ENCODE measurements around the gene CYP46A1.

CYP46A1 gene

GRCh38 chr14:99702115-99702514, 18.0 kb downstream of the CYP46A1 start:
- Histone ChIP-seq H3K4me3 (replicated peaks; ENCODE audit: insufficient read depth, low read length) (no peak overlapping the region), H3K27ac (replicated peaks) (no peak overlapping the region), H3K27me3 (ENCODE audit: insufficient read depth, poor library complexity, severe bottlenecking) (no peaks in the 10 kb centered on the region)
- TF ChIP-seq, protein P1, sequence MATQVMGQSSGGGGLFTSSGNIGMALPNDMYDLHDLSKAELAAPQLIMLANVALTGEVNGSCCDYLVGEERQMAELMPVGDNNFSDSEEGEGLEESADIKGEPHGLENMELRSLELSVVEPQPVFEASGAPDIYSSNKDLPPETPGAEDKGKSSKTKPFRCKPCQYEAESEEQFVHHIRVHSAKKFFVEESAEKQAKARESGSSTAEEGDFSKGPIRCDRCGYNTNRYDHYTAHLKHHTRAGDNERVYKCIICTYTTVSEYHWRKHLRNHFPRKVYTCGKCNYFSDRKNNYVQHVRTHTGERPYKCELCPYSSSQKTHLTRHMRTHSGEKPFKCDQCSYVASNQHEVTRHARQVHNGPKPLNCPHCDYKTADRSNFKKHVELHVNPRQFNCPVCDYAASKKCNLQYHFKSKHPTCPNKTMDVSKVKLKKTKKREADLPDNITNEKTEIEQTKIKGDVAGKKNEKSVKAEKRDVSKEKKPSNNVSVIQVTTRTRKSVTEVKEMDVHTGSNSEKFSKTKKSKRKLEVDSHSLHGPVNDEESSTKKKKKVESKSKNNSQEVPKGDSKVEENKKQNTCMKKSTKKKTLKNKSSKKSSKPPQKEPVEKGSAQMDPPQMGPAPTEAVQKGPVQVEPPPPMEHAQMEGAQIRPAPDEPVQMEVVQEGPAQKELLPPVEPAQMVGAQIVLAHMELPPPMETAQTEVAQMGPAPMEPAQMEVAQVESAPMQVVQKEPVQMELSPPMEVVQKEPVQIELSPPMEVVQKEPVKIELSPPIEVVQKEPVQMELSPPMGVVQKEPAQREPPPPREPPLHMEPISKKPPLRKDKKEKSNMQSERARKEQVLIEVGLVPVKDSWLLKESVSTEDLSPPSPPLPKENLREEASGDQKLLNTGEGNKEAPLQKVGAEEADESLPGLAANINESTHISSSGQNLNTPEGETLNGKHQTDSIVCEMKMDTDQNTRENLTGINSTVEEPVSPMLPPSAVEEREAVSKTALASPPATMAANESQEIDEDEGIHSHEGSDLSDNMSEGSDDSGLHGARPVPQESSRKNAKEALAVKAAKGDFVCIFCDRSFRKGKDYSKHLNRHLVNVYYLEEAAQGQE (IDR thresholded peaks at IDR 0.05; ENCODE audit: insufficient replicate concordance, low read depth): no peak
- TF ChIP-seq SPI1 (IDR thresholded peaks at IDR 0.05; ENCODE audit: borderline replicate concordance, low read depth) (no peak), POLR2AphosphoS5 (IDR thresholded peaks at IDR 0.05; ENCODE audit: low read depth) (no peak), GABPA (IDR thresholded peaks at IDR 0.05; ENCODE audit: low read depth) (no peak)
- no peak for DNase-seq (ENCODE audit: low read depth in 1 of 2, low spot score in 1 of 2)

DNA sequence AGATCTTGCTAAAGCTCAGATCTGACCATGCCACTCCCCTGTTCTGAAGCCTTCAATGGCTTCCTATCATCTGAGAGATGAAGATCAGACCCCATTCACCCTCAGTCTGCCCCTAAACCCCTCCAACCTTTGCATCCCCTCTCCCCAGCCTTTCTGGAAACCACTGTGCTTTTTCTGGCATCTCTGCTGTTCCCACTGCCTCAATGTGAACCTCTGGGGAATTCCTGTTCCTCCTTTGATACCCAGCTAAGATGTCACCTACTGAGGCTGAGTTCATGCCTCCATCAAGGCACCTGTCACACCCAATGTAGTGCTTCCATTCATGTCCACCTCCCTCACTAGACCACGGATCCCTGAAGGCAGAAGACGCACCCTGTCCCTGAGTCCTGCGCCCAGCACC, 19.3 kb downstream of the CYP46A1 start:
- DNase-seq (ENCODE audit: low read depth in 1 of 2, low spot score in 1 of 2): no peak
- TF ChIP-seq, protein P2, sequence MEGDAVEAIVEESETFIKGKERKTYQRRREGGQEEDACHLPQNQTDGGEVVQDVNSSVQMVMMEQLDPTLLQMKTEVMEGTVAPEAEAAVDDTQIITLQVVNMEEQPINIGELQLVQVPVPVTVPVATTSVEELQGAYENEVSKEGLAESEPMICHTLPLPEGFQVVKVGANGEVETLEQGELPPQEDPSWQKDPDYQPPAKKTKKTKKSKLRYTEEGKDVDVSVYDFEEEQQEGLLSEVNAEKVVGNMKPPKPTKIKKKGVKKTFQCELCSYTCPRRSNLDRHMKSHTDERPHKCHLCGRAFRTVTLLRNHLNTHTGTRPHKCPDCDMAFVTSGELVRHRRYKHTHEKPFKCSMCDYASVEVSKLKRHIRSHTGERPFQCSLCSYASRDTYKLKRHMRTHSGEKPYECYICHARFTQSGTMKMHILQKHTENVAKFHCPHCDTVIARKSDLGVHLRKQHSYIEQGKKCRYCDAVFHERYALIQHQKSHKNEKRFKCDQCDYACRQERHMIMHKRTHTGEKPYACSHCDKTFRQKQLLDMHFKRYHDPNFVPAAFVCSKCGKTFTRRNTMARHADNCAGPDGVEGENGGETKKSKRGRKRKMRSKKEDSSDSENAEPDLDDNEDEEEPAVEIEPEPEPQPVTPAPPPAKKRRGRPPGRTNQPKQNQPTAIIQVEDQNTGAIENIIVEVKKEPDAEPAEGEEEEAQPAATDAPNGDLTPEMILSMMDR (IDR thresholded peaks at IDR 0.05; ENCODE audit: insufficient read depth, low read length): no peak
- TF ChIP-seq POLR2AphosphoS5 (IDR thresholded peaks at IDR 0.05; ENCODE audit: low read depth): no peak
- no peak for TF ChIP-seq SPI1 (IDR thresholded peaks at IDR 0.05; ENCODE audit: borderline replicate concordance, low read depth)
- no peak for TF ChIP-seq GABPA (IDR thresholded peaks at IDR 0.05; ENCODE audit: low read depth)
- TF ChIP-seq, protein P1 (IDR thresholded peaks at IDR 0.05; ENCODE audit: insufficient replicate concordance, low read depth): no peak
- Histone ChIP-seq H3K4me3 (replicated peaks; ENCODE audit: insufficient read depth, low read length) (no peak overlapping the region), H3K27me3 (ENCODE audit: insufficient read depth, poor library complexity, severe bottlenecking) (no peaks in the 10 kb centered on the region), H3K27ac (replicated peaks) (no peak overlapping the region)

GRCh38 chr14:99704037-99704436, 19.9 kb downstream of the CYP46A1 start:
- Histone ChIP-seq H3K4me3 (replicated peaks; ENCODE audit: insufficient read depth, low read length) (no peak overlapping the region), H3K27ac (replicated peaks) (no peak overlapping the region), H3K27me3 (ENCODE audit: insufficient read depth, poor library complexity, severe bottlenecking) (no peaks in the 10 kb centered on the region)
- TF ChIP-seq GABPA (IDR thresholded peaks at IDR 0.05; ENCODE audit: low read depth) (no peak), SPI1 (IDR thresholded peaks at IDR 0.05; ENCODE audit: borderline replicate concordance, low read depth) (no peak), POLR2AphosphoS5 (IDR thresholded peaks at IDR 0.05; ENCODE audit: low read depth) (no peak)
- TF ChIP-seq, protein P1 (IDR thresholded peaks at IDR 0.05; ENCODE audit: insufficient replicate concordance, low read depth): no peak
- TF ChIP-seq, protein P2 (IDR thresholded peaks at IDR 0.05; ENCODE audit: insufficient read depth, low read length): no peak
- no peak for DNase-seq (ENCODE audit: low read depth in 1 of 2, low spot score in 1 of 2)
